BLaER1 (cell line): ENCODE data around the gene DLX3.

ENCODE experiments used
- H3K27ac ChIP-seq: shearing (Covaris generic); formaldehyde crosslinking; 2 replicates; pipeline ENCODE4 v1.8.1; 2022
- H3K27me3 ChIP-seq: shearing (Covaris generic); formaldehyde crosslinking; 2 replicates; pipeline ENCODE4 v1.8.1; 2022
- H3K36me3 ChIP-seq: shearing (Covaris generic); formaldehyde crosslinking; 2 replicates; pipeline ENCODE4 v1.8.1; 2022
- H3K4me1 ChIP-seq: shearing (Covaris generic); formaldehyde crosslinking; 2 replicates; pipeline ENCODE4 v1.8.1; 2022
- H3K4me2 ChIP-seq: shearing (Covaris generic); formaldehyde crosslinking; 2 replicates; pipeline ENCODE4 v1.8.1; 2022
- H3K4me3 ChIP-seq: shearing (Covaris generic); formaldehyde crosslinking; 2 replicates; pipeline ENCODE4 v1.8.1; 2022
- H3K9ac ChIP-seq: shearing (Covaris generic); formaldehyde crosslinking; 2 replicates; pipeline ENCODE4 v1.8.1; 2022
- H3K9me3 ChIP-seq: shearing (Covaris generic); formaldehyde crosslinking; 2 replicates; pipeline ENCODE4 v1.8.1; 2022
- H4K20me1 ChIP-seq: shearing (Covaris generic); formaldehyde crosslinking; 2 replicates; pipeline ENCODE4 v1.8.1; 2022
- Cebpa-rat ChIP-seq: shearing (Covaris generic); IDR thresholded peaks from 2 replicates; pipeline ENCODE4 v1.8.1; 2022

DLX3 gene

GRCh38 chr17:50035421-50035879 lies 40.4 kb upstream of the DLX3 start:
- Histone ChIP-seq H3K4me3 (no peak overlapping the region), H3K36me3 (no peaks in the 10 kb centered on the region), H3K27ac (no peak overlapping the region), H3K4me1 (no peaks in the 10 kb centered on the region), H3K9me3 (no peaks in the 10 kb centered on the region), H3K4me2 (no peak overlapping the region), H3K27me3 (peaks cover 29% of the 10 kb centered on the region), H4K20me1 (no peaks in the 10 kb centered on the region), H3K9ac (no peak overlapping the region)
- no peak for TF ChIP-seq Cebpa-rat

- H3K9me3 ChIP-seq = no peaks in the 10 kb centered on the region
- H3K4me3 ChIP-seq = no peak overlapping the region
- H4K20me1 ChIP-seq = no peaks in the 10 kb centered on the region
- TF ChIP-seq Cebpa-rat = no peak
- no peak overlapping the region for H3K4me2 ChIP-seq
- H3K9ac ChIP-seq = no peak overlapping the region
- peaks cover 36% of the 10 kb centered on the region for H3K27me3 ChIP-seq
- H3K4me1 ChIP-seq = no peaks in the 10 kb centered on the region
- no peaks in the 10 kb centered on the region for H3K36me3 ChIP-seq
- H3K27ac ChIP-seq = no peak overlapping the region
Observed at GRCh38 chr17:50034498-50035364, 39.7 kb upstream of the DLX3 start.

- H3K27me3 ChIP-seq = peaks cover 47% of the 10 kb centered on the region
- no peaks in the 10 kb centered on the region for H3K9me3 ChIP-seq
- TF ChIP-seq Cebpa-rat = no peak
- H3K4me3 ChIP-seq = no peak overlapping the region
- H3K4me2 ChIP-seq = no peak overlapping the region
- no peak overlapping the region for H3K9ac ChIP-seq
- no peak overlapping the region for H3K27ac ChIP-seq
- H3K4me1 ChIP-seq = peaks cover 3% of the 10 kb centered on the region
- no peaks in the 10 kb centered on the region for H3K36me3 ChIP-seq
- peaks cover 8% of the 10 kb centered on the region; the same call in 1 of the 2 replicates for H4K20me1 ChIP-seq
Observed at GRCh38 chr17:50033316-50033715, 38.3 kb upstream of the DLX3 start.

GRCh38 chr17:50029185-50029584 lies 34.2 kb upstream of the DLX3 start:
- no peak overlapping the region for H3K4me2 ChIP-seq
- H3K4me1 ChIP-seq = peaks cover 22% of the 10 kb centered on the region
- no peaks in the 10 kb centered on the region for H3K36me3 ChIP-seq
- H3K27ac ChIP-seq = no peak overlapping the region
- H3K27me3 ChIP-seq = peaks cover 53% of the 10 kb centered on the region
- peaks cover 32% of the 10 kb centered on the region for H4K20me1 ChIP-seq
- no peaks in the 10 kb centered on the region for H3K9me3 ChIP-seq
- no peak overlapping the region for H3K4me3 ChIP-seq
- no peak overlapping the region for H3K9ac ChIP-seq
- no peak for TF ChIP-seq Cebpa-rat

GRCh38 chr17:50028736-50029120 lies 33.7 kb upstream of the DLX3 start:
- Histone ChIP-seq H4K20me1 (peaks cover 32% of the 10 kb centered on the region), H3K9ac (no peak overlapping the region), H3K4me1 (peaks cover 22% of the 10 kb centered on the region), H3K27me3 (peaks cover 53% of the 10 kb centered on the region), H3K4me2 (no peak overlapping the region), H3K9me3 (no peaks in the 10 kb centered on the region), H3K36me3 (no peaks in the 10 kb centered on the region), H3K27ac (no peak overlapping the region), H3K4me3 (no peak overlapping the region)
- no peak for TF ChIP-seq Cebpa-rat

GRCh38 chr17:50027881-50028735 lies 33.1 kb upstream of the DLX3 start:
- H3K36me3 ChIP-seq = no peaks in the 10 kb centered on the region
- H3K27ac ChIP-seq = no peak overlapping the region
- no peaks in the 10 kb centered on the region for H3K9me3 ChIP-seq
- 0 out of 2 replicates have a peak overlapping the region, but pooled peaks have one; percentile 40 for H3K4me3 ChIP-seq
- H3K9ac ChIP-seq = no peak overlapping the region
- H3K4me2 ChIP-seq = peak overlapping the region; percentile 87
- peaks cover 32% of the 10 kb centered on the region for H4K20me1 ChIP-seq
- H3K27me3 ChIP-seq = peaks cover 53% of the 10 kb centered on the region
- H3K4me1 ChIP-seq = peaks cover 22% of the 10 kb centered on the region
- no peak for TF ChIP-seq Cebpa-rat

- H3K4me1 ChIP-seq = peaks cover 22% of the 10 kb centered on the region
- H3K9ac ChIP-seq = no peak overlapping the region
- H3K4me3 ChIP-seq = peak overlapping the region; percentile 40; the same call in 1 of the 2 replicates
- H4K20me1 ChIP-seq = peaks cover 32% of the 10 kb centered on the region
- H3K4me2 ChIP-seq = peak overlapping the region; percentile 87
- H3K27me3 ChIP-seq = peaks cover 53% of the 10 kb centered on the region
- no peak overlapping the region for H3K27ac ChIP-seq
- no peak for TF ChIP-seq Cebpa-rat
- no peaks in the 10 kb centered on the region for H3K9me3 ChIP-seq
- no peaks in the 10 kb centered on the region for H3K36me3 ChIP-seq
Observed at GRCh38 chr17:50027172-50027880, 32.3 kb upstream of the DLX3 start.

- Histone ChIP-seq H3K9ac (no peak overlapping the region), H3K4me2 (peak overlapping the region; percentile 87), H3K4me3 (peak overlapping the region; percentile 40; the same call in 1 of the 2 replicates), H3K27ac (no peak overlapping the region), H3K27me3 (peaks cover 54% of the 10 kb centered on the region), H3K4me1 (peaks cover 22% of the 10 kb centered on the region), H4K20me1 (peaks cover 32% of the 10 kb centered on the region), H3K36me3 (no peaks in the 10 kb centered on the region), H3K9me3 (no peaks in the 10 kb centered on the region)
- no peak for TF ChIP-seq Cebpa-rat
Observed at GRCh38 chr17:50026837-50027171, 31.8 kb upstream of the DLX3 start.

GRCh38 chr17:50026046-50026675 lies 31.1 kb upstream of the DLX3 start:
- Histone ChIP-seq H3K4me3 (no peak overlapping the region), H3K36me3 (no peaks in the 10 kb centered on the region), H3K9ac (no peak overlapping the region), H3K9me3 (no peaks in the 10 kb centered on the region), H3K4me2 (0 out of 2 replicates have a peak overlapping the region, but pooled peaks have one; percentile 87), H3K4me1 (peaks cover 22% of the 10 kb centered on the region), H3K27ac (no peak overlapping the region), H4K20me1 (peaks cover 32% of the 10 kb centered on the region), H3K27me3 (peaks cover 55% of the 10 kb centered on the region)
- no peak for TF ChIP-seq Cebpa-rat
